NCI-H146 treated with DMSO at 0.1 percent for 48 hours (cell line): ENCODE measurements around the gene RNF212.
A peak's percentile ranks its signal among the peaks of the same experiment; 100 is the strongest.

Source experiments
- DNase-seq: peaks from one replicate; lab custom pipeline; 2025; ENCODE audit not compliant: unreplicated experiment; lab: John Stamatoyannopoulos, UW

RNF212 gene

GRCh38 chr4:1090465-1091440 lies 22.6 kb downstream of the RNF212 start:
- no peak for DNase-seq

- DNase-seq = no peak
Measured at GRCh38 chr4:1090036-1090435, 23.3 kb downstream of the RNF212 start.

GRCh38 chr4:1087371-1087770 lies 26.0 kb downstream of the RNF212 start:
- no peak for DNase-seq

GRCh38 chr4:1086011-1086410 lies 27.4 kb downstream of the RNF212 start:
- no peak for DNase-seq

GRCh38 chr4:1085404-1085799 lies 28.0 kb downstream of the RNF212 start:
- DNase-seq = no peak

GRCh38 chr4:1084796-1085403 lies 28.5 kb downstream of the RNF212 start:
- no peak for DNase-seq

GRCh38 chr4:1084394-1084793 lies 29.0 kb downstream of the RNF212 start:
- no peak for DNase-seq

- peak; percentile 3 for DNase-seq
Measured at GRCh38 chr4:1082215-1083182, 30.9 kb downstream of the RNF212 start.

- no peak for DNase-seq
Measured at GRCh38 chr4:1081689-1082040, 31.7 kb downstream of the RNF212 start.

- DNase-seq = no peak
Measured at GRCh38 chr4:1080961-1081688, 32.2 kb downstream of the RNF212 start.

GRCh38 chr4:1080432-1080831 lies 32.9 kb downstream of the RNF212 start:
- DNase-seq = no peak

- no peak for DNase-seq
Measured at GRCh38 chr4:1079711-1080265, 33.6 kb downstream of the RNF212 start.

- no peak for DNase-seq
Measured at GRCh38 chr4:1078490-1078889, 34.9 kb downstream of the RNF212 start.

GRCh38 chr4:1077711-1078477 lies 35.5 kb downstream of the RNF212 start:
- no peak for DNase-seq

- DNase-seq = no peak
Measured at GRCh38 chr4:1075809-1076699, 37.3 kb downstream of the RNF212 start.

GRCh38 chr4:1075225-1075624 lies 38.1 kb downstream of the RNF212 start:
- DNase-seq = no peak

GRCh38 chr4:1074077-1074476 lies 39.3 kb downstream of the RNF212 start:
- DNase-seq = no peak

GRCh38 chr4:1072830-1073446 lies 40.4 kb downstream of the RNF212 start:
- peak; percentile 10 for DNase-seq
